AG08396 (cell line): ENCODE measurements around the gene CTSF.
"Not testable (repeated sequence)": the region's sequence is repeated elsewhere in the genome, so short reads cannot be mapped to it uniquely, and the experiment has no call there.

Source experiments
- DNase-seq: peaks from one replicate; pipeline ENCODE4 v3.0.0; 2012; ENCODE audit warnings: low spot score, mixed read lengths

The CTSF gene

DNA sequence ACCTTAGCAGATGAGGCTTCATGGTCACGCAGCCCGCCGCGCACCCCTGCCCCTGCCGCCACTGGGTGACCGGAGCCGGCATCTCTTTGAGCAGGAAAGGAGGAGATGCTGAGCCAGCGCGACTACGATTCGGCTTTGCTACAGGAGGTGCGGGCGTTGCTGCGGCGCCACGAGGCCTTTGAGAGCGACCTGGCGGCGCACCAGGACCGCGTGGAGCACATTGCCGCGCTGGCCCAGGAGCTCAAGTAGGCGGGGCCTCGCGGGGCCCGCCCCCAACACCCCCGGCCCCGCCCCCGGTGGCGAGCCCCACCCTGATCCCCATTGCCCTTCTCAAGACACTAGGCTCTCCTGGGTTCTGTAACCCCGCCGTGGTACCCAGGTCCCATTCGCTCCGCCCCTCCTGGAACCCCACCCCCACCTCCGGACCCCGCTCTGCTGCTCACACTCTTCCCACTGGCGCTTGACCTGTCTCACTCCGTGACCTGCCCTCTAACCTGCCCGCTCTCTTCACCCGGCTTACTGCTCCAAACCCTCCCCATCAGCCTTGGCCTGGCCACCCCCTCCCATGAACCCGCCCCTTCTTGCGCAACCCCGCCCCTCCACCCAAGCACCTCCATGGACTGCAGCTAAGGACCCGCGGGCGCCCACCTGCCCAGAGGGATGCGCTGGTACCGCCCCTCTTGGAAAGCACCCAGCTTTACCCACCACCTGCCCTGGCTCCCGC is 9.1 kb downstream of the CTSF start:
- DNase-seq, result peak; percentile 47

DNA sequence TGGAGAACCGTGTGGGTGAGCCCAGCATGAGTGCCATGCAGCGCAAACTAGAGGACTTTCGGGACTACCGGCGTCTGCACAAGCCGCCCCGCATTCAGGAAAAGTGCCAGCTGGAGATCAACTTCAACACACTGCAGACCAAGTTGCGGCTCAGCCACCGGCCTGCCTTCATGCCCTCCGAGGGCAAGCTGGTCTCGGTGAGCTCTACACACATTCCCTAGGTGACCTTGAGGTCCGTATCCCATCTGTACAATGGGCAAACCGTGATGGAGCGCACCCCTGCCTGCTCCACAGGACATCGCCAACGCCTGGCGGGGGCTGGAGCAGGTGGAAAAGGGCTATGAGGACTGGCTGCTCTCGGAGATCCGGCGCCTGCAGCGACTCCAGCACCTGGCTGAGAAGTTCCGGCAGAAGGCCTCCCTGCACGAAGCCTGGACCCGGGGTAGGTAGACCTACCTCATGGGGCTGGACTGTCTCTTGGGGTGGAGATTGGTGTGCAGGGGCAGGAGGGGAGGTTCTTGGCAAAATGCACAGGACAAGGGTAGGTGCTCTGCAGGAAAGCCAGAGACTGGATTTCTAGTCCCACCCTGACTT is 10.6 kb downstream of the CTSF start:
- no peak for DNase-seq

DNA sequence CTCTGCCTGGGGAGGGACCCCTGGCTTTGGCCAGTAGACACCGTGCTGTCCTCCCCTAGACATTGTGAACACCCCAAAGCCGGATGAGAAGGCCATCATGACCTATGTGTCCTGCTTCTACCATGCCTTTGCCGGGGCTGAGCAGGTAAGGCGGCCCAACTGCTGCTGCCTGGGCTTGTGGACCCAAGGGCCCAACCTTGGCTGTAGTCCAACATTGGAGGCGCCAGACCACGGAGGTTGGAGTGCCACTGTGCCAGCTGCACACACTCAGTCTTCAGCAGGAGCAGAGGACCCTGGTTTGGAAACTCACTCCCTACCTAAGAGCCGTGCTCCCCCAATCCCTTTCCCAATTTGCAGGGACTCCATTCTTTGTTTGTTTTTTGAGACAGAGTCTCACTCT is 12.3 kb downstream of the CTSF start:
- no peak for DNase-seq

DNA sequence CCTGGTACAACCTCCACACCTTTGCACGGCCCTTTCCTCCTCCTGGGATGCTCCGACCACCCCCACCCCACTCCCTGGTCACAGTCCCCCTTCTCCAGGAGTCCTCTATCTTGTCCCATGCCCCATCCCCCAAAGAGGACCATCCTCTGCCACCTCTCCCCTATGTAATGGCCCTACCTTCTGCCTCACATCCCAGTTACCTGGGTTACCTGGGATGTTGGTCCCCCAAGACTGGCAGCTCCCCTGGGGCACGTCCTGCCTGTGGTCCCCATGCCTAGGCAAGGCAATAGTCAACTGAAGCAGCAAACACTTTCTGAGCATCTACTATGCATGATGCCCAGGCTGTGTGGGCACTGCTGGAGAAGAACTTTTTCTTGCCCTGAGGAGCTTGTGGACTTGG is 13.0 kb downstream of the CTSF start:
- no peak for DNase-seq

DNA sequence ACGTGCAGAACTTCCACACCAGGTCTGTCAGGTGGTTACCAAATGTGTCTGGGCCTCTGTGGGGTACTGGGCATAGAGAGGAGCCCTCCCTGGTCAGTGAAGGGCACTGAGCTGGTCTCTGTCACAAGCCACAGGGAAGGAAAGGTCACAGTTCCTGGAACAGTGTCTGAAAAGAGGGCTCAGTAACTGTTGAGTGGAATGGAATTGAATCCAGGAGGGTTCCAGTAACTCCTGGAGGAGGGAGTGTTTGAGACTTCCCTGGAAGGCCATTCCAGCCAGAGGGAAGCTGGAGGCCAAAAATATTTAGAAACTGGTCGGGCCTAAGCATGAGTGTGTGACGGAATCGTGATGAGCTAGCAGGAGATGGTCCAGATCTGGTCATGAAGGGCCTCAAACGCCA is 13.8 kb downstream of the CTSF start:
- no peak for DNase-seq

DNA sequence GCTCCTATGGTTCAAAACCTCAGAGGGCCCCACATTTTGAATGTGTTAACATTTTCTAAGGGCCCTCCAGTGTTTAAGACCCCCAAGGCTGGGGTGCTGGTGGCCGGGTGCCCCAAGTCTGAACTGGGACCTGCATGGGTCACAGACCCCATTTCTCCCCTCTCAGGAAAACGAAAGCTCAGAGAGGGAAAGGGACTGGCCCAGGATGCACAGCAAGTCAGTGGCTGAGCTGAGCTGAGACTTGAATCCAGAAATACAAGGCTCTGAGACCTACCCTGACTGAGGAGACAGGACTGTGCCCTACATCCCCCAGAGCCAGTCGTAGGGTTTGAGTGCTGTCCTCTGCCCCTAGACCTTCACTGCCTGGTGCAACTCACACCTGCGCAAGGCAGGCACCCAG is 17.5 kb downstream of the CTSF start:
- no peak for DNase-seq

DNA sequence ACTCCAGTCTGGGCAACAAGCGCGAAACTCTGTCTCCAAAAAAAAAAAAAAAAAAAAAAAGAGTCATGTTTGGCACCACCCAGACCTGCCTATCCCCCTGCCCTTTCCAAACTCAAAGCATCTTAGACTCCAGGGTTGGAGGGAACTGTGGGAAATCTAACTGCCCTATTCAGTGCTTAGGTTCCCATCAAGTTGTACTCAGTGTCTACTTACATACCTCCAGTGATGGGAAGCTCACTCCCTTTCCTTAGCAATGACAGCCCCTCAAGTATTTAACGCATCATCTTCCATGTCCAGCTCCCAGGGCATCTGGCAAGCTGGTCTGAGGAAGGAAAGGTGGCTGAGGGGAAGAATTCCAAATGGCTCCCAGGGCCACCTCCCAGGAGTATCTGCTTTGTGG is 18.7 kb downstream of the CTSF start:
- DNase-seq, result no peak

DNA sequence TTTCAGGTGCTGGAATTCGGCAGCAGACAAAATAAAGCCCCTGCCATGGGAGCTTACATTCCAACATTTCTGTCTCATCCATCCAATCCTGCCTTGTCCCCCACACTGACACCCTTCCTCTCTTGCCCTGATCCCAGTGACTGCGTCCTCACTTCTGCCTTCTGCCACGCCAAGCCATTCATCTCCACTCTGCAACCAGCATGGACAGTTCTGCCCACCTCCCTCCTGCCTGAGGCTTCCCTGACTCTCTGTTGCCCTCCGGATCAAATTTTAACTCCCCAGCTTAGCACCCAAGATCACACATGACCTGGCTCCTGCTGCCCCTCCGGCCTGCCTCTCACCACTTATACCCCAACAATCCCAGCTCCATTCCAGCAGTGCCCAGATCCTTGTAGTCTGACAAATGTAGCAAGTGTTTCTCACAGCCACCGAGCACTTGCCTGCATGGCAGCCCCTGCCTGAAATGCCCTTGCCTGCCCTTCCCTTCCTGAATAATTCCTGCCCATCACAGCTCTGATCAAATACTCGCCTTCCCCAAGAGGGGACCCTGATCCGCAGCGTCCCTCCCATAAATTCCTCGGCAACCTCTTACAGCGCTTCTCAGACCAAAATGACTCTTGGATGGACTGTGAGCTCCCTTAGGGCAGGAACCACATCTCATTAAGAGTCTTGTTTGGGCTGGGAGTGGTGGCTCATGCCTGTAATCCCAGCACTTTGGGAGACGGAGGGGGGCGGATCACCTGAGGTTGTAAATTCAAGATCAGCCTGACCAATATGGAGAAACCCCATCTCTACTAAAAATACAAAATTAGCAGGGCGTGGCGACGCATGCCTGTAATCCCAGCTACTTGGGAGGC is 19.4 kb downstream of the CTSF start:
- no peak for DNase-seq

DNA sequence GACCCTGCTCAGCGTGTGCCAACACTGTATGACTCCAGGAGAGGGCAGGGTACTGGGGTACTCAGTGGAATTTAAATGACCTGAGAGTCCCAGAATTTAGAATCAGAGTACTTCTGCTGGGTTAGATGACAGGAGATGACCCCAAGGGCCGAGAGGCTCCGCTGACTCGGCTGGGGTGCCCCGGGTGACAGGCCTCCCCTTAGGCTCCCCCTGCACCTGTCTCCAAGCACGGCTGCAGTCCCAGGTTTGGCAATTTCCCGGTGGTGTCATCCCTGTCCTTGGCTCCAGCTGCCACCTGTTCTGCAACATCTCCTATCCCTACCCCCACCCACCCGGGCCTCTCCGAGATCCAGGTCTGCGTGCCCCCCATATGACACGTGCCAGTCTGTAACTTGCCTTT is 20.4 kb downstream of the CTSF start:
- no peak for DNase-seq

DNA sequence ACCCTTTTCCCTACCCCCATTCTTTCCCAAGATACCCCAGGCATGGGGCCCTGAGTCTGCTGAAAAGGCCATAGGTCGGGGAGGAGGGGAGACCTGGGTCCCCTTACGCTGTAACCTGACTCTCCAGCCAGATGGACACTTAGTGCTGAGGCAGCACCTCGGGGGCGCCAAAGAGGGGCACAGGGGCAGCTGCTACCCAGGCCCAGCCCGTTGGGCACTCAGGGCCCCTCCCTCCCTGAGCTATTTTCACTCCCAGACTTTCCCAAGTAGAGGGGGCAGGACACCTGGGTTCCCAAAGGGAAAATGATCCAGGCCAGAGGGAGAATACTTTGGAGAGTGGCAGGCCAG is 20.8 kb downstream of the CTSF start:
- no peak for DNase-seq

DNA sequence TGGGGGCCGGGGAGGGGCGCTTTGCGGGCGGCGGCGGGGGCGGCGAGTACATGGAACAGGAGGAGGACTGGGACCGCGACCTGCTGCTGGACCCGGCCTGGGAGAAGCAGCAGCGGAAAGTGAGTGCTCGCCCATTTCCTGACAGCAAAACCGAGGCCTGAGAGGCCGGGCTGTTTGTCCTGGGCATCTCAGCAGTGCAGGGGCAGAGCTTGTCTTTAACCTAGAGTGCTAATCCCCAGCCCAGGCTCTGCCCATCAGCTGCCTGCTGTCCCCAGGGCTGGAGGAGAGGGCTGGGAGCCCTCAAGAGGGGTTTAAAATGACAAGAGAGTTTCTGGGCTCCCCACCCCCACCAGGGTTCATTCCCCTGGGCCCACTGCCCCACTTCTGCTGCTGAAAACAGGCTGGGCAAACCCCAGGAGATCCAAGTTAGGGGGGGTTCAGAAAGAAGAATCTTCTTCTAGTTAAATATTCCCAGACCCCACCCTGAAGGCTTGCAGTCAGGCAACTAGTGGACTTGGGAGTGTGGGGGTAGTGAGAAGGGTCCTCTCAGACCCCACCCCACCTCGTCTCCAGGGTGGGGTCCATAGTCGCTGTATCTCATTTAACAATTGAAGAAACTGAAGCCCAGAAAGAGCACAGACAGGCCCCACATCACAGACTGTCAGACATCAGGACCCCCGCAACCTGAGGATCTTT is 21.3 kb downstream of the CTSF start:
- no peak for DNase-seq

DNA sequence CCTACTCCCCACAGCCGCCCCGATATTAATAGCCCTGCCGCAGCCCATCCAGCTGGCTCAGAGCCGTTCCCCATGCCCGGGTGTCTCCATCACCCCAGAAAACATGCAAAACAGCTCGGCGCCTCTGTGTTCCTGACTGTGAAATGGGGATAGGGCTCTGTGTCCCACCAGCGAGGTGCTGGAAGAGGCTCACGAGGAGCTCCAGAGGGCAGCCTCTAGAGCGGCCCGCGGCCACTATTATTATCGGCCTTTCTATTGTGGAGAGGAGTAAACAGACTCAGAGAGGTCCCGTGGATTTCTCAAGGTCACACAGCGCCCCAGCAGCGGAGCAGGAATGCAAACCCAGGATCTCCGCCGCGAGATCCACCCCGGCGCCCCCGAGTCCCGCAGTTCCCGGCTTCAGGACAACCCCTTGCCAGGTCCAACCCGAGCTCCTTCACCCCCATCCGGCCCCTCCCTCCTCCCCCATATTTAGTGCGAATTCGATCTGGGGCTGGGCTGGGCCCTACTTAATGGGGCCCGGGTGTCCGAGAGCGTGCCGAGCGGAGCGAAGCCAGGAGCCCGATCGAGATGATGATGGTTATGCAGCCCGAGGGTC is 21.9 kb downstream of the CTSF start, which contains the start of gene ACTN3:
TSS of gene ACTN3 (plus strand) at position 536 of the 598 bp plus-strand sequence. CDS start at position 571, 35 bp downstream.
- peak; percentile 39 for DNase-seq

DNA sequence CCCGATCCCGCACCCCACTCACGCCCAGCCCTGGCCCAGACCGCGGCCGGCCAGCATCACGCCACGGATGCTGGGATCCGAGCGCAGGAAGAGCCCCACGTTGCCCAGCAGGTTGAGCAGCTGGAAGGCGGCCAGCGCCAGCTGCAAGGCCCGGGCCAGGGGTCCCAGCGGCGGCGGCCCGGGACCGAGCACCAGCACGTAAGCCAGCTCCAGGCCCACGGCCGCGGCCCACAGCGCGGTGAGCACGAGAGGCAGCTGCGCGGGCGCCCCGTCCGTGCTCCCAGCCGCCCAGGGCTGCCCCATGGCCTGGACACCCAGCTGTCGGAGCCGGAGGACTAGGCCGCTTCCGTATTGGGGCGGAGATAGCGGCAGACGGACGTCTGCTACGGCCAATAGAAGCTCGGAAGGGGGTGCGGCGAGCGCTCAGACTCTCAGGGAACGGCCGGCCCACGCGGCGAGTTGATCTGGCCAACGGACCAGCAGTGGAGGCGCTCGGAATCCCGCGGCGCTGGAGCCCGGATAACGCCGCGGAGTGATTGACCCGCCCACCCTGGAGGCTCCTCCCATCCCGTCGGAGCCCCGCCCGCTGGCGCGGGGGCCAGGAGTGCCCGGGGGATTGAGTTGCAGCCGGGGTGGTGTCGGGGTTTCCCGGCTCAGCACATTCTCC is 22.6 kb downstream of the CTSF start, which contains the start of gene ZDHHC24:
TSS of gene ZDHHC24 (minus strand) at position 348 of the 667 bp plus-strand sequence. CDS start at position 303, 45 bp downstream.
- DNase-seq, result peak; percentile 99

DNA sequence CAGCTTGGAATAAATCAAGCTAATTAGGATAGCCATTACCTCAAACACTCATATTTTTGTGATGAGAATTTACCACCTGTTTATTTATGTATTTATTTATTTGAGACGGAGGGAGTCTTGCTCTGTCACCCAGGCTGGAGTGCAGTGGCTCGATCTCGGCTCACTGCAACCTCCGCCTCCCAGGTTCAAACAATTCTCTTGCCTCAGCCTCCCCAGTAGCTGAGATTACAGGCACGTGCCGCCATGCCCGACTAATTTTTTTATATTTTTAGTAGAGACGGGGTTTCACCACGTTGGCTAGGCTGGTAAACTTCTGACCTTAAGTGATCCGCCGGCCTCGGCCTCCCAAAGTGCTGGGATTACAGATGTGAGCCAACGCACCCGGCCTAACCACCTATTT is 23.5 kb downstream of the CTSF start:
- not testable (repeated sequence) for DNase-seq

DNA sequence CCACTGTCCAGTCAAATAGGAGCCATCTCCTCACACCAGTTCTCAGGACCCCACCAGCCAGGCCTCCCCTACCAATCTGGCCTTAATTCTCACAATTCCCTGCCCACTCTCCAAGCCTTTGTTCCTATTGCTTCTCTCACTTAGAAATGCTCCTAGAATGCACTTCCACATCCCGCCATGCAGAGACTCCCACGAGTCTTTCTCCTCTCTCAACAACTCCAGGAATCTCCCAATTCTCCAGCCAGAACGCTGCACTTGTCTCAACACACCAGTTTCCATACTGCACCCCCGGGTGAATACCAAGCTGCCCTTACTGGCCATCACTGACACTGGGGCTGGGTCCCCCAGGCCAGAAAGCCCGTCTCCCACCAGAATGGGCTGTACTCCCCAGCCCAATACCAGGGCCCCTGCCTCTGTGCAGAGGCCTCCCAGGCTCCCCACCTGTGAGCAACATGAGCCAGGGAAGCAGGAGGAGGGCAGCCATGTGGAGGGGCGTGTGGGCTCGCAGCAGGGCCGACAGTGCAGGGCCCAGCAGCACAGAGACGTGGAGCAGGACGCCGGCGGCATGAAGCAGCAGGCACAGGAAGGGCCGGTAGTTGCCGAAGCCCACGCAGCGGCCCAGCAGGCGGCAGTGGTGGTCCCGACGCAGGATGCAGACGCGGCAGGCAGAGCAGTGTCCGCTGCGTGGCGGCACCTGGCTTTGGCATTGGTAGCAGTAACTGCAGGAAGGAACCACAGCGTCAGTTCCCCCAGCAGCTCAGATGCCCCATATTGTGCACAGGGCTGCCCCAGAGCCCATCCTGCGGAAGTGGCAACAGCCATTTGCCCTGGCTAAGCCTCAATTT is 24.9 kb downstream of the CTSF start:
- peak; percentile 72 for DNase-seq

DNA sequence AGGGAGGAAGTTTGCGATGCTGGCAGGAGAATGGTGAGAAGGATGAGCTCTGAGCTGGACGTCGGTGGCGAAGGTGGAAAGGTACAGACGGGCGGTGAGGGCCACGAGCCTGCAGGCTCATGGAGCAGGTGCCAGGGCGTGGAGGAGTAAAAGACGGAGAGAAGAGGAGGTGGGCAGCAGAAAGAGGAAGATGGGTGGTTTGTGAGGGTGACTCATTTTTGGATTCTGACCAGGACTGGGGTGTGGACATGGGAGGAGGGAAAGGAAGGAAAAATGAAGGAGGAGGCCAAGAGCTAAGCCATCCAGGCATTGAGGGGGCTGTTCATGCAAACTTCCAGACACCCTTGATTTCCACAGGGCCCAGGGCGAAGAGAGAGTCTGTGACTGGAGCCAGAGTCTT is 26.0 kb downstream of the CTSF start:
- DNase-seq, result peak; percentile 49

DNA sequence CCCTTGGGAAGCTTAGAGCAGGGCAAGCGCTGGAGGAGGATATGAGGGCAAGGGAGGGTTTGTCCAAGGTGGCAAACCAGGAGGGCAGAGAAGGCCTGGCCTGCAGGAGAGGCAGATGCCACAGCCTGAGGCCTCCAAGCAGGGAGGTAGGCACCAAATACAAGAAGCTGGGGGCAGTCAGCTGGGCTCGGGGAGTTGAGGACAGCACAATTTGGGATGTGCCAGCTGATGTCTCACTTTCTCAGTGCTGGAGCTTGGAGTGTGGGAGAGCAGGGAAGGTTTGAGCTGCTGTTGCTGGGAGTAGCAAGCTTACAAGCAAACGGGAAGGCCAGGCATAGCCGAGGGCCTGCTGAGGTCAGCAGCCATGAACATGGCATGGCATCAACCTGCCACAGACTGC is 26.5 kb downstream of the CTSF start:
- DNase-seq, result no peak

DNA sequence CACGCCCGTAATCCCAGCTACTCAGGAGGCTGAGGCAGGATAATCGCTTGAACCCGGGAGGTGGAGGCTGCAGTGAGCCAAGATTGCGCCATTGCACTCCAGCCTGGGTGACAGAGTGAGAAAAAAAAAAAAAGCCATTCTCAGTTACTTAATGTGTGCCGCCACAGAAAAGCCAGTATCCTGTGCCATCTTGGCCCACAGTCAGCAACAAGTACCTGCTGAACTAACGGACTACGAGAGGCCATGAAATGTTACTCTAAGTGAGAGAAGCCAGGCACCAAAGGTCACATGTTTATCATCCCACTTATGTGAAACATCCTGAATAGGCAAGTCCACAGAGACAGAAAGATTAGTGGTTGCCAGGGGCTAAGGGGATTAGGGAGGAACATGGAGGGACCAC is 27.8 kb downstream of the CTSF start:
- DNase-seq, result not testable (repeated sequence)

DNA sequence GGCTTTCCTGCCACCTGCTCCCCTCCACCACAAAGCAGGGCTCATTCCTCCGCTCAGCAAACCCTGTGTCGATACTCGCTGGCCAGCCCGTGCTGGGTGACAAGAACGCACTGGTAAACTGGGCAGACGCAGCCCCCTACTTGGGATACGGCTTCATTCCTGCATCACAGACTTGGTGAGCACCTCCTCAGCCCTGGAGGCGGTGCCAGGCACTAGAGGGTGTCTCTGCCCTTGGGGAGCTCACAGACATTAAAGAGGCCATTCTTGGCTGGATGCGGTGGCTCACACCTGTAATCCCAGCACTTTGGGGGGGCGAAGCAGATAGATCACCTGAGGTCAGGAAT is 28.6 kb downstream of the CTSF start:
- DNase-seq, result no peak

DNA sequence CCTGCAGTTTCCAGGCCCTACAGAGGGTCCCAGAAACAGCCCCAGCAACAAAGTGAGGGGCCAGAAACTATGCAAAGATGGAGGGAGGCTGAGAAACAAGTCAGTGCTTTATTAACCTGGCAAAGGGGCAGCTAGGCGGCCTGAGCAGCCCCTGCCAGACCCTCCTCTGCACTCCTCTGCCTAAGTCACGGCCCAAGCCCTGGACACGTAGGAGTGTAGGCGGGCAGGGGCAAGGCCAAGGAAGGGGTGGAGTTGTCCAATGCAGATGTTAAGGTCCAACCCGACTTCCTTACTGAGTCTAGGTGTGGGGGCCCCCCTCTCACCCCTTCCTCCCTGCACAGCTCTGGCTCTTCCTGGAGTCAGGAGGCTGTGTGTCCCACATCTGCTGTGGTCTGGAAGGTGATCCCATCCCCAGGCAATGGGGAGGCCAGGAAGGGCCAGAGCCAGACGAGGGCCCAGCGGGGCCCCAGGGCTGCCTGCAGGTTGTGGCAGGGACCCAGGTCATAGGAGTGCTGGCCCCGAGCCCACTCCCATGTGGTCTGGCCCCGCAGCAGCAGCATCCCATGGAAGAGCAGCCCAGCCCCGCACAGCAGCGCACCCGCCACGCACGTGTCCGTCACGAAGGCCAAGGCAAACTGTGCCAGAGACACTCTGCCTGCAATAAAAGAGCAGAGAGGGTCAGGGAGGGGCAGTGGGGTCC is 29.1 kb downstream of the CTSF start:
- no peak for DNase-seq
